CD4-positive, alpha-beta T cell treated with Interleukin-1 beta for 1 hour (primary cell): ENCODE measurements around the gene FBXO24.
"Not testable (repeated sequence)": the region's sequence is repeated elsewhere in the genome, so short reads cannot be mapped to it uniquely, and the experiment has no call there.

Source experiments
- DNase-seq, 2 donors: peaks; one replicate each; pipeline ENCODE4 v3.0.0-alpha.2; 2020 to 2022

Gene FBXO24

GRCh38 chr7:100559127-100559526 is 27.0 kb upstream of the FBXO24 start:
- DNase-seq: no peak

DNA sequence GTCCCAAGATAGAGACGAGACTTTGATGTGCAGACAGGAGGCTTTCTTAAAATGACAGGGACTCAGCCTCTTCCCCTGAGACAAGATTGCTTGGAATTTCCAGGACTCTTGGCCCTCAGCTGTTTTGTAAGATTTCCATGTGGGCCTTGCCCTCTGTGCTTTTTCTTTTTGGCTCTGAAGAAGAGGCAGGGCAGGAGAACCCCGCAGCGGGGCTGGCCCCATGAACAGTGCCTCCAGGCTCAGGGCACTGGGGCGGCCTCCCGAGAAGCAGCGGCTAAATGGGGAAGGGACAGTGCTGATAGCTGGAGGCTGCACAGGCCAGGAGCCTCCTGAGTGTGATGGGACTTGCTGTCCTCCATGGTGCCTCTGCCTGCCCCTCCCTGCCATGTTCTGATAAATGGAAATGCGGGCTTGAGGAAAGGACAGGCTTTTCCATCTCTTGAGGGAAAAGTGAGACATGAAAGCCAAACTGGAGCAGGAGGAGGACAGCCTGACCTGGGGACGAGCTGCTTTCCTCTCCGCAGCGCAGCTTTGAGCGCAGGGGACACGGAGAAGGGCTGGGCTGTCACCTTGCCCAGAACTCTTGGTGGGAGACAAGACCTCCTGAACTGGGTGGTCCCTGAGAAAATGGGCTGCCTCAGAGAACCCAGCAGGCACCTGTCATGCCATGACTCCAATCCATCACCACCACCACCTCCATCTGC is 24.5 kb upstream of the FBXO24 start:
- no peak for DNase-seq

- no peak for DNase-seq
These were observed 23.7 kb upstream of the FBXO24 start for GRCh38 chr7:100562195-100563099.

- no peak for DNase-seq
These were observed 23.0 kb upstream of the FBXO24 start for GRCh38 chr7:100563100-100563564.

DNA sequence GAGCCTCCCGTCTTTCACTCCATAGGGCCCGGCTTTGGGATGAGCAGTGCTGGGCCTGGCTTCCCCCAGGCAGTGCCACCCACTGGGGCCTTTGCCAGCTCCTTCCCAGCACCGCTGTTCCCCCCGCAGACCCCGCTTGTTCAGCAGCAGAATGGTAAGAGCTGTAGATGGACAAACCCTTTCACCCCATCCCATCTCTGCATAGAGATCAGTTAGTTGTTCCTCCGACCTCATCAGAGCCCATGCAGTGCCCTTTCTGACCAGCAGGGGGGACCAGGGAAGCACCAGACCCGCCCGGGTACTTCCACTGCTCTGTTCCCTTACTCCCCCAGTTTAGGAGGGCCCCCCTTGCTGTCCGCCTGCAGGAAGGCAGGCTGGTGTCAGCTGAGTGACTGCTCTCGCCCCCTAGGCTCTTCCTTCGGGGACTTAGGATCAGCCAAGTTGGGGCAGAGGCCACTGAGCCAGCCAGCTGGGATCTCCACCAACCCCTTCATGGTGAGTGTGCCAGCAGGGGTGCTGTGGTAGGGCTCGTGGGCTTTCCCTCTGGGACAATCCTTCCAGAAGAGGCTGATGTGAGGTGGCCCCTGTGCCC is 22.2 kb upstream of the FBXO24 start:
- peak; percentile 78 to 85 for DNase-seq

DNA sequence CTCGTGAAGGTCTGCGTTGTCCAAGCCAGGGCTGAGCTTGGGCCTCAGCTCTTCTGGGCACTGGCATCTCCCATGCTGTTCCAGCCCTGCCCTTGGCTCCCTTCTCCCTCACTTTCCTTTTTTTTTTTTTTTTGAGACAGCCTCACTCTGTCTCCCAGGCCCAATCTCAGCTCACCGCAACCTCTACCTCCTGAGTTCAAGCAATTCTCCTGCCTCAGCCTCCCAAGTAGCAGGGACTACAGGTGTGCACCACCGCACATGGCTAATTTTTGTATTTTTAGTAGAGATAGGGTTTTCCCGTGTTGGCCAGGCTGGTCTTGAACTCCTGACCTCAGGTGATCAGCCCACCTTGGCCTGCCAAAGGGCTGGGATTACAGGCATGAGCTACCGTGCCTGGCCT is 21.7 kb upstream of the FBXO24 start:
- not testable (repeated sequence) for DNase-seq

- no peak for DNase-seq
These were observed 21.0 kb upstream of the FBXO24 start for GRCh38 chr7:100565133-100565571.

DNA sequence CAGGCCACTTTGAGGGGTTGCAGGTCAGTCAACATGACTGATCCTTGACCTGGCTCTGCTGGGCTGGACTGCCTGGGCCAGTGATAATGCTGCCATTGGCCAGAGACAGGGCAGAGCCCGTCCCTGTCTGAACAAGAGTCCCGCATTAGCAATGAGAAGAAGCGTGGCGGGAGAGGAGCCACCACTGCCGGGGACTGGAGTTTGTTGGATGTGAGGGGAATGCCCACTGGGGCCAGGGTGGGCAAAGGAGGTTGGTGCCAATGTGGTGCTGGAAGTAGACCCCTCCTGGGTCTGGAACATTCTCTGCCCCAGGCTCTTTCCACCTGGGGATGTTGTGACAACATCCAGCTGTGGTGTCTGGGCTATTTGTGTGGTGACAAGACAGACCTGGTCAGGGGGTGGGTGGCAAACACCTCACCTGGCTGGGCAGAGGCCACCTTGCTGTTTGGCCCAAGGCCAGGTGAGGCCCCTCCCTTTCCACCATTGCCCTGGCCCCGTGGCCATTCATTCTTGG is 20.1 kb upstream of the FBXO24 start:
- no peak for DNase-seq

GRCh38 chr7:100567031-100567730 is 18.9 kb upstream of the FBXO24 start:
- no peak for DNase-seq

DNA sequence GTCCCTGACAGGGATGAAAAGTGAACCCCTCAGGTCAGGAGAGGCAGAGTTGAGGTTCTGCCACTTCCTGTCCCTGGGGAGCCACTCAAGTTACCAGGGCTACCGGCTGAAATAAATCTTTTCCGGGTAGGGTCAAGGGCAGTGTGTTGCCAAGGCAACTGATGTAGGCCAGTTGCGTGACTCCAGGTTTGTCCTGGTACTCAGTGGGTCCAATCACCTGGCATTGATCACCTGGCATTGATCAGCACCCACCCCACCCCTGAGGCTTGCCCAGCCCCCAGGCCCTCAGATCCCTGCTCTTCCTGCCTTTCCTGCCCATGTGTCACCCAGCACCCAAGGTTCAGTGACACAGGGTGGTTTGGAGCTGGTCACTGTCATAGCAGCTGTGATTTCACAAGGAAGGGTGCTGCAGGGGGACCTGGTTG is 18.4 kb upstream of the FBXO24 start:
- no peak for DNase-seq

DNA sequence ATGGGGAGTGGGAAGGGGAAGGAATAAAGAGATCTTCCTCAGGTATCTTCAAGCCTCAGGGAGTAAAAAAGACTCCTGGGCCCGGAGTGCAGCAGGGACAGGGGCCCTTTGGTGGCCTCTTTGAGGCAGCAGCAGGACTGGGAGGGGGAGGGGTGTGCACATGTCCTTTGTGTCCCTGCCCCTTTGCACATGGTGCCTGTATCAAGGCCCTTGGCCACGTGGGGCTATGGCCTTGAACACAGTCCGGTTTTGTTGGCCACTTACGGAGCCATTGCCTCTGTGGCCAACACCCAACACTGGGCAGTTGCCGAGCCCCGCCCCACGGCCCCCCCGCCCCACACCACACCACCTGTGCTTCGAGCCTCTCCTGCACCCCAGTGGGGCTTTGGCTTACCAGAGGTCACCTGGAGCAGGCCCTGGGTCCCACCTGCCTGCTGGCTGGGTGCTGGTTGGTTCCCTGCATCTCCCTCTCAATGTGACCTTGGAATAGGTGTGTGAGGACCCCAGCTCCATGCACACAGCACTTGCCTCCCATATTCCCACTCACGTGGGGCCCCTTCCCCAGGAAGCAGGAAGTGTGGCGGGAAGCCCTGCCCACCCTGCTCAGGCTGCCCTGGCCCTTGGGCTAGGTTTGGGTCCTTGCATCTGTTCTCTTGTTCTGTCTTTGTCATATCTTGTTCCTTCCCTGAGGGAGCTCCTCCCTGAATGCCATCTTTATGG is 17.8 kb upstream of the FBXO24 start:
- no peak for DNase-seq

GRCh38 chr7:100568896-100569844 is 17.0 kb upstream of the FBXO24 start:
- peak; percentile 57 to 59 for DNase-seq

GRCh38 chr7:100570954-100571828 is 14.9 kb upstream of the FBXO24 start:
- DNase-seq: no peak

DNA sequence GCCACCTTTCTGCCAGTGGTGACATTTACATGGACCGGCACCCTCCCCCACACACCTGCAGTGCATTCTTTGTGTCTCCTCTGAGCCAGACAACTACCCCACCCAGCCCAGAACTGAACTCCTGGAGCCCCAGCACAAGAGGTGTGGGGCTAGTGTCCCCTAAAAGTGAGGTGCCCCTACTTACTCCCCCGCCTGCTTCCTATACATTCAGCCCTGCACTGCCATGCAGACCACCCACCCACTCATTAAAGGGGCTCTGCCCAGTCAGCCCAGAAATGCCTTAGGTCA is 14.4 kb upstream of the FBXO24 start:
- DNase-seq: no peak

- no peak for DNase-seq
These were observed 13.7 kb upstream of the FBXO24 start for GRCh38 chr7:100572281-100572948.

GRCh38 chr7:100572949-100573675 is 13.0 kb upstream of the FBXO24 start:
- DNase-seq: no peak

GRCh38 chr7:100573691-100574361 is 12.3 kb upstream of the FBXO24 start, which contains the start of gene SAP25:
Gene SAP25, minus strand, starts transcription at chr7:100573900. Its CDS starts 158 bp downstream, at chr7:100573742.
- no peak for DNase-seq
